HG03378 (cell line): Measurements from ENCODE around the gene DDR1.
"Not testable (repeated sequence)": the region's sequence is repeated elsewhere in the genome, so short reads cannot be mapped to it uniquely, and the experiment has no call there.

Source experiments
- ATAC-seq: cut with Tn5 transposase; IDR thresholded peaks from one replicate; pipeline ENCODE4 v1.9.1; 2021; ENCODE audit warnings: mild to moderate bottlenecking, moderate library complexity; ENCODE audit not compliant: unreplicated experiment

Gene DDR1

DNA sequence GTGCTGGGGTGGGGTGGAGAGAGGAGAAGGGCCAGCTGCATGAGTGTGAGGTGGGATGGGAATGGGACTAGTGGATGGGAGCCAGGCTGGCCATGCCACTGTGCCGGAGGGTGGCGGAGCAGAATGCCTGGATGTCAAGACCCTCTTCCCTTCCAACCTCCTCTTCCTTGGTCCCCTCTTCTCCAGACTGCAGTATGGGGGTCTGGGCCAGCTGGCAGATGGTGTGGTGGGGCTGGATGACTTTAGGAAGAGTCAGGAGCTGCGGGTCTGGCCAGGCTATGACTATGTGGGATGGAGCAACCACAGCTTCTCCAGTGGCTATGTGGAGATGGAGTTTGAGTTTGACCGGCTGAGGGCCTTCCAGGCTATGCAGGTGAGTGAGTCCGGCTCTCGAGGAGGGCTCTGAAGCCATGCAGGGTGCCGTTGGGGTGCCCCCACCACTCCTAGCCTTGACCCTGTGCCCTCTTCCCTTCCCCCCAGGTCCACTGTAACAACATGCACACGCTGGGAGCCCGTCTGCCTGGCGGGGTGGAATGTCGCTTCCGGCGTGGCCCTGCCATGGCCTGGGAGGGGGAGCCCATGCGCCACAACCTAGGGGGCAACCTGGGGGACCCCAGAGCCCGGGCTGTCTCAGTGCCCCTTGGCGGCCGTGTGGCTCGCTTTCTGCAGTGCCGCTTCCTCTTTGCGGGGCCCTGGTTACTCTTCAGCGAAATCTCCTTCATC lies 7.7 kb downstream of the DDR1 start:
- ATAC-seq: no peak

DNA sequence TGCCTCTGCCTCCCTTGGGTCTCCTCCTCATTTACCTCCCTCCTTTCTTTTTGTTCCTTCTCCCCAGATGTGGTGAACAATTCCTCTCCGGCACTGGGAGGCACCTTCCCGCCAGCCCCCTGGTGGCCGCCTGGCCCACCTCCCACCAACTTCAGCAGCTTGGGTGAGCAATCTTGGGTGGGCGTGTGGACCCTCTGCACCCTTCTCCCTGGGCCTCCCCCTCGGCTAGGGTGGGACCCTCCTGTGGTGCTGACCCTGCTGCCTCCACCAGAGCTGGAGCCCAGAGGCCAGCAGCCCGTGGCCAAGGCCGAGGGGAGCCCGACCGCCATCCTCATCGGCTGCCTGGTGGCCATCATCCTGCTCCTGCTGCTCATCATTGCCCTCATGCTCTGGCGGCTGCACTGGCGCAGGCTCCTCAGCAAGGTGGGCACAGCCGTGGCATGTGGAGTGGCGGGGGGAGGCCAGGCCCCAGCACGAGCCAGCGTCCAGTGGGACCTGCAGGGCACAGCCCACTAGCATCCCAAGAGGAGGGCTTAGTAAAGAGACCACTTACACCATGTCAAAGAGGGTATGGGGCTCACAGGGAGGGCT lies 8.8 kb downstream of the DDR1 start:
- ATAC-seq: no peak

DNA sequence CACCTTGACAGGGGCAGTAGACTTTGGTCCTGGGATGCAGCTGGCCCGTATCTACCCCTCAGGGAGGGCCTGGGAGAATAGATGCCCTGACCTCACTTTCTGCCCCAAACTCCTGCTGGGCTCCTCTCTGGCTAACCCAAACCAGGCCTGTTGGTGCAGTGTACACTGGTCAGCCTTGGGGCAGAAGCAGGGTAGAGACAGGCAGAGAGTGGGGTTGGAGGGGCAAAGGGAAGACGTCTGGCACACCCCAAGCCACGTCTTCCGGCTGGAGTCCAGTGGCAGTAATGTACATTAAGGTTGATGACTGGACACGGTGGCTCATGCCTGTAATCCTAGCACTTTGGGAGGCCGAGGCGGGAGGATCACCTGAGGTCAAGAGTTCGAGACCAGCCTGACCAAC lies 9.3 kb downstream of the DDR1 start:
- ATAC-seq: no peak

DNA sequence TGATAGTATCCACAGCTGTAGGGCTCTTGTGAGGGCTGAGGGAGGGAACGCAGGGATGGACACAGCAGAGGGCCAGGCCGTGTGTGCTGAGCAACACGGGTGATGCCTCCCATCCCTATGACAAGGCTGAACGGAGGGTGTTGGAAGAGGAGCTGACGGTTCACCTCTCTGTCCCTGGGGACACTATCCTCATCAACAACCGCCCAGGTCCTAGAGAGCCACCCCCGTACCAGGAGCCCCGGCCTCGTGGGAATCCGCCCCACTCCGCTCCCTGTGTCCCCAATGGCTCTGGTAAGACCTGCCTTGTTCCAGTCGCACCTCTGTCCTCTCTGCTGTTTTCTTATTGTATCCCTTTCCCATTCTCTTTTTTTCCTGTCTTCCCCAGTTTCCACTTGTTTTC lies 10.1 kb downstream of the DDR1 start:
- no peak for ATAC-seq

DNA sequence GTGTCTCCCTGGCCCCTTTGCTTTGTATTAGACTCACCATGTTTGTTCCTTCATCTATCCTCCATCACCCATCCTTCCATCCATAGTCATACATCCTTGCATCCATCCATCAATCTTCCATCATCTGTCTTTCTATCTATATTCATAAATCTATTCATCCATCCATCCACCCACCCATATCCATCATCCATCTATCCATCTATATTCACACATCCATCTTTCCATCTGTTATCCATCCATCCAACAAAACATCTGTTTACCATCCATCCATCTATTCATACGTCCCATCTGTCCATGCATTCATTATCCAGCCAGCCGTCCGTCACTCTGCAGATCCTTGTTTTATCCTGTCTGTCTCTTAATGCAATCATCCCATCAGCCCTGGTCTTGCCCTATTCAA lies 10.6 kb downstream of the DDR1 start:
- ATAC-seq: no peak

DNA sequence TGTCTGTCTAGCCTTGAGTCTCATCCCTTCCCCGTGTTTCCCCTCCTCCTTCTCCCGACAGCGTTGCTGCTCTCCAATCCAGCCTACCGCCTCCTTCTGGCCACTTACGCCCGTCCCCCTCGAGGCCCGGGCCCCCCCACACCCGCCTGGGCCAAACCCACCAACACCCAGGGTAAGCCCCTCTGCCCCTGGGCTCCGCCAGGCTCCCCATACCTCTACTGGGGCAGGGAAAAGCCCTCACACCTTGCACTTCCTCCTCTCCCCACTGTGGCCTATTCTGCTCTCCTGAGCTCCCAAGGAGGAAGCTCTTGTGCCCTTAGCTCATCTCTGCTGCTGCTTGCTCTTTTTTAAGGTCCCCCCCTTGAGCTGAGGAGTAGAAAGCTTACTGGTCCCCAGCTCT lies 11.0 kb downstream of the DDR1 start:
- no peak for ATAC-seq

DNA sequence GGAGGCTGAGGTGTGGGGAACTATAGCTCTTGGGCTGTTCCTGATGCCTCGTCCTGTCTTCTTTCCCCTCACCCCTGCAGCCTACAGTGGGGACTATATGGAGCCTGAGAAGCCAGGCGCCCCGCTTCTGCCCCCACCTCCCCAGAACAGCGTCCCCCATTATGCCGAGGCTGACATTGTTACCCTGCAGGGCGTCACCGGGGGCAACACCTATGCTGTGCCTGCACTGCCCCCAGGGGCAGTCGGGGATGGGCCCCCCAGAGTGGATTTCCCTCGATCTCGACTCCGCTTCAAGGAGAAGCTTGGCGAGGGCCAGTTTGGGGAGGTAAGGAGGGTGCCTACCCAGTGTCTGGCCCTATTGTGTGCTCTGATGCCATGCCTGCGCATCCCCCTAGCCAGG lies 12.2 kb downstream of the DDR1 start:
- ATAC-seq: no peak

DNA sequence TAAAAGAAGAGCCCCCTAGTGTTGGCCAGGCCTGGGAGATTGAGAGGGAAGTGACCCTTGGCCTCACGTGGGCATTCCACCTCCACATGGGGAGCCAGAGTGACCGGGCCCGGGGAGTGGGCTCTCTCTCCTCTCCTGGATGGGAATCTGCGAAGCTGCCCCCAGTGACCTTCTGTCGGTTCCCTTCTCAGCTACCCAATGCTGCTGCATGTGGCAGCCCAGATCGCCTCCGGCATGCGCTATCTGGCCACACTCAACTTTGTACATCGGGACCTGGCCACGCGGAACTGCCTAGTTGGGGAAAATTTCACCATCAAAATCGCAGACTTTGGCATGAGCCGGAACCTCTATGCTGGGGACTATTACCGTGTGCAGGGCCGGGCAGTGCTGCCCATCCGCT lies 13.6 kb downstream of the DDR1 start:
- ATAC-seq: no peak

DNA sequence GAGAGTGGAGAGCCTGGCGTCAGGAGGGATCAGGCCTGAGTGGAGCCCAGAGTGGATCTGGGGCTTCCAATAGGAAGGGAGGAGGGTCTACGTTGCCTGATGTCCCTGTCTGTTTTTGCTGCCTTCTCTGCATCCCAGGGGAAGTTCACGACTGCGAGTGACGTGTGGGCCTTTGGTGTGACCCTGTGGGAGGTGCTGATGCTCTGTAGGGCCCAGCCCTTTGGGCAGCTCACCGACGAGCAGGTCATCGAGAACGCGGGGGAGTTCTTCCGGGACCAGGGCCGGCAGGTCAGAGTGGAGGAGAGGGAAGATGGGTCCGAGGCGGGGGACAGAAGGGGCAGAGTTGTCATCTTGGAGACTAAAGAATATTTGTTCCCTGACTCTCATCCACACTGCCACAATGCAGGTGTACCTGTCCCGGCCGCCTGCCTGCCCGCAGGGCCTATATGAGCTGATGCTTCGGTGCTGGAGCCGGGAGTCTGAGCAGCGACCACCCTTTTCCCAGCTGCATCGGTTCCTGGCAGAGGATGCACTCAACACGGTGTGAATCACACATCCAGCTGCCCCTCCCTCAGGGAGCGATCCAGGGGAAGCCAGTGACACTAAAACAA lies 14.5 kb downstream of the DDR1 start:
- no peak for ATAC-seq

DNA sequence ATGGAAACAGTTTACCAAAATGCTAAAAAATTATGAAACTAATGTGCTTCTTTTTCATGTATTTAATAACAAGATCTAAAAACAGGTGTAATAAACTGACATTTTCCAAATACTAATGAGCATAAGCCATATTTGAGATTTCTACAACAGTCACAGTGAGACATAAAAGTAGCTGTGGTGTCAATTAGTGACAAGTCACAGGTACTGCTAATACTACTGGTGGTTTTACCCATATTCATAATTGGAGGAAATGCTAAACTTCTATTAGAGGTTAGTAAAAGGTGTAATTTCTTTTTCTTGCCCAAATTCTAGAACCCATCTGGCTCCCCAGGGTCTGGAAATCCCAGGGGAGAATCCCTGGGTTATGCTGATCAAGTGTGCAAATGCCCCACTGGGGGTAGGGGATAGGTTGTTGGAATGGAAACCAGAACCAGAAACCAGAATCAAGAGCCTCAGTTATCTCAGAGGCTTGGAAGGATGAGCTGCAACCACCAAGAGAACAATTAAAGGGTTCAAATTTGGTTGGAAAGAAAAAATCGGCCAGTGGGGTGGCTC lies 16.6 kb downstream of the DDR1 start:
- ATAC-seq: no peak

DNA sequence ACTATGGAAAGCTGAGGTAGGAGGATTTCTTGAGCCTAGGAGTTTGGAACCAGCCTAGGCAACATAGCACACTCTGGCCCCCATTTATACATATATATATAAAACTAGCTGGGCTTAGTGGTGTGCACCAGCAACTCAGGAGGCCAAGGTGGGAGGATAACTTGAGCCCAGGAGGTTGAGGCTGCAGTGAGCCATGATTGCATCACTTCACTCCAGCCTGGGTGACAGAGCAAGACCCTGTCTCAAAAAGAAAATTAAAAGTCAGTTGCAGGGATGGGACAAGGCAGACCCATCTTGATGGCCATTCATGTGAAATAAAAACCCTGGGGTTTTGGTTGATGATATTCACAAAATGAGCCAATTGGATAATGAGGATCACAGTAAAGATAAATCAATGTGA lies 17.1 kb downstream of the DDR1 start:
- ATAC-seq: no peak

DNA sequence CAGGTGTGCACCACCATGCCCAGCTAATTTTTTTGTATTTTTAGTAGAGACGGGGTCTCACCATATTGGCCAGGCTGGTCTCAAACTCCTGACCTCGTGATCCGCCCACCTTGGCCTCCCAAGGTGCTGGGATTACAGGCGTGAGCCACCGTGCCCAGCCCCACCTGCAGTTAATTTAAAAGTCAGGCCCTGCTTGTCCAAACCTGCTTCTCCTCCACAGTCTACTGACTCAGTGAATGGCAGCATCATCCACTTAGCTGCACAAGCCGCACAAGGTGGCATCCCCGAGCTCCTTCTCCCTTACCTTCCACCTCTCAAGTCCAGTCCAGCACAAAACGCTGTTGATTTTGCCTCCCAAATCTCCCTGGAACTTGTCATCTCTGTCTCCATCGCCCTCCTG lies 17.9 kb downstream of the DDR1 start:
- not testable (repeated sequence) for ATAC-seq

DNA sequence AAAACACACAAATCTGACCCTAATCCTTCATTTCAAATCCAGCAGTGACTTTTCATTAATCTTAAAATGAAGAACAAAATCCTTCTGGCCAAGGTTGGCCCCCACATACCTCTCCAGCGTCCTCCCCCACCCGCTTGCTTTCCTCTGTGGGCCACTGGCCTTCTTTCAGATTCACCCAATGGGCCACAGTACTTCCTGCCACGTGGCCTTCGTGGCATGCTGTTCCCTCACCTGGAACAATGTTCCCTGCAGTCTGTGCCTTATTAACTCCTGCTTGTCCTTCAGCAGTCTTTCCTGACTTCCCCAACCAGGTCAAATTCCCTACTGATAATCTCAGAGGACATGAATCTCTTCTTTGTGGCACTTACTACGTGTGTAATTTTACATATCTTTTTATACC lies 18.4 kb downstream of the DDR1 start:
- no peak for ATAC-seq

DNA sequence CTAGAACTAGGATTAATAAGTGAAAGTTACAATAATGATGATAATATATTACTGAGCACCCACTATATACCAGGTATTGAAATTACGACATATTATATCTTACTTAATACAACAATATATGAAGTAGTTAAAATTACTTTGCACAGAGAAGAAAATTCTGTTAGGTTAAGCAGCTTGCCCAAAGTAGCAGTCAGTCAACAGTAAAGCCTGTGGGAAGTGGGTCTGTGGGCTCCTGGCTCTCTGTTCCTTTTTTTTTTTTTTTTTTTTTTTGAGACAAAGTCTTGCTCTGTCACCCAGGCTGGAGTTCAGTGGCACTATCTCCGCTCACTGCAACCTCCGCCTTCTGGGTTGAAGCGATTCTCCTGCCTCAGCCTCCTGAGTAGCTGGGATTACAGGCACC lies 18.9 kb downstream of the DDR1 start:
- ATAC-seq: no peak

DNA sequence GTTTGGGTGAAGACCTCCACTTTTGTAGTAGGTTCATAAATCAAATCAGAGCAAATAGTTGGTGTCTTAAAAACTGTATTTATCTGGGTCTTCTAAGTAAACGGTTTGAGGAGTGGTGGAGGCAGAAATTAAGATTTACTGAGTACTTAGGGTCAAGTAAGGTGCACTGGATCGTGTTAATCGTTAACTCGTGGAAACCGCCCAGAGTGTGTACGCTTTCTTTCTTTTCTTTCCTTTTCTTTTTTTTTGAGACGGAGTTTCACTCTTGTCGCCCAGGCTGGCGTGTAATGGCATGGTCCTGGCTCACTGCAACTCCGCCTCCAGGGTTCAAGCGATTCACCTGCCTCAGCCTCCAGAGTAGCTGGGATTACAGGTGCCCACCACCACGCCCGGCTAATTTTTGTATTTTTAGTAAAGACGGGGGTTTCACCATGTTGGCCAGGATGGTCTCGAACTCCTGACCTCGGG lies 23.0 kb downstream of the DDR1 start:
- not testable (repeated sequence) for ATAC-seq

DNA sequence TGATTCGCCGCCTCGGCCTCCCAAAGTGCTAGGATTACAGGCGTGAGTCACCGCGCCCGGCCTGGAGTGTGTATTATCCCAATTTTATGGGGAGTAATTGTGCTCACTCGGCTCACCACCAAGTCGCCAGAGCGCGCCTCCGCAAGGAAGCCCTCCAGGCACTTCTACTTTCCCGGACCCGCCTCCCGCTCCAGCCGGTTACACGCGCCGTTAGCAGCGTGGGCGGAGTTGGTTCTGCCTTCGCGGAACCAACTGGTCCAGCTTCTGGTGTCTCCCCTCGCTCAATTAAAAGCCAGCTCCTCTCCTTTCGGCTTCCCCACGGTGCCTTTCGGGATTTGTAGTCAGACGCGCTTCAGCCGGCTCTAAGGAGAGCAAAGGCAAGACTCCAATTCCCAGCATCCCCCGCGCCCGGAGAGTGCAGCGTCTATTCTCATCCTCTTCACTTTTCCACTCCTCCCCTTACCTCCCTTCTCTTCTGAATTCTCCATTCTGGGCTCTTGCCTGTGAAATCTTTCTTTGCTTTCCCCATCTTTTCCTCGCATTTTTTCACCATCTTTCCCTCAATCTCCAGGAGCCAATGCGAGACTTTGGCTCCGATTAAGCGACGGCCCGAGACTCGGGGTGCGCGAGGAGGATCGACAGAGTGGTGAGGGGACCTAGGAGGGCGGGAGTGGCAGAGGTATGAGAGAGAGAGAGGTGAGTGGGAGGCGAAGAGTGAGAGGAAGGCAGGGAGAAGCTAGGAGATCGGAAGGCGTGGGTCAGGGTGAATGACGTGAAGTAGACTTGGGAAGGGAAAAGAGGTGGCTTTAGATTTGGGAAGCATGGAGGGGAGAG lies 23.7 kb downstream of the DDR1 start, which contains the start of gene GTF2H4:
GTF2H4 (plus strand) TSS at position 450 of the 834 bp plus-strand sequence.
- ATAC-seq: peak; percentile 92

DNA sequence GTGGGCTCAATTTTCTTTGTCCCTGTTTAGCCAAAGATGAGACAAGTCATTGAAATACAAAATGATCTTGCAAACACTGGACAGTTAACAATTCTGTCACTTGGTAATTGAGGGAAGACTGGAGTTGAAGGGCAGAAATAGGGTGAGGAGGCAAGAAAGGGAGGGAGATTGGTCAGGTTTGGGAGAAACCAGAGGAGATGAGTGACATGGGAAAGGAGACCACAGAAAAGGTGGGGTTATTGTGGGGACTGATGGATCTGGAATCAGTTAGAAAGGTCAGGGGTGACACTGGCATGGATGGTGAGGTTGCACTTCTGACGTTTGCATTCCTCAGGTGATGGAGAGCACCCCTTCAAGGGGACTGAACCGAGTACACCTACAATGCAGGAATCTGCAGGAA lies 24.4 kb downstream of the DDR1 start:
- ATAC-seq: no peak

DNA sequence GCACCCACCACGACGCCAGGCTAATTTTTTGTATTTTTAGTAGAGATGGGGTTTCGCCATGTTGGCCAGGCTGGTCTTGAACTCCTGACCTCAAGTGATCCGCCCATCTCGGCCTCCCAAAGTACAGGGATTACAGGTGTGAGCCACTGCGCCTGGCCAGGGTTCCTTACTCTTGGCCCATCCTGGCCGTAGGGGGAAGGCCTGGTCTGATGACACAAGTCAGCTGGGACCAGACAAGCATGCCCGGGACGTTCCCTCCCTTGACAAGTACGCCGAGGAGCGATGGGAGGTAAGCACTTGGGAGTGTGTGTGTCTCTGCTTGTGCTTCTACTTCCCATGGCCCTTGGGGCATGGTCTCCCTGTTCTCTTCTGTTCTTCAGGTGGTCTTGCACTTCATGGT lies 26.2 kb downstream of the DDR1 start:
- ATAC-seq: not testable (repeated sequence)

DNA sequence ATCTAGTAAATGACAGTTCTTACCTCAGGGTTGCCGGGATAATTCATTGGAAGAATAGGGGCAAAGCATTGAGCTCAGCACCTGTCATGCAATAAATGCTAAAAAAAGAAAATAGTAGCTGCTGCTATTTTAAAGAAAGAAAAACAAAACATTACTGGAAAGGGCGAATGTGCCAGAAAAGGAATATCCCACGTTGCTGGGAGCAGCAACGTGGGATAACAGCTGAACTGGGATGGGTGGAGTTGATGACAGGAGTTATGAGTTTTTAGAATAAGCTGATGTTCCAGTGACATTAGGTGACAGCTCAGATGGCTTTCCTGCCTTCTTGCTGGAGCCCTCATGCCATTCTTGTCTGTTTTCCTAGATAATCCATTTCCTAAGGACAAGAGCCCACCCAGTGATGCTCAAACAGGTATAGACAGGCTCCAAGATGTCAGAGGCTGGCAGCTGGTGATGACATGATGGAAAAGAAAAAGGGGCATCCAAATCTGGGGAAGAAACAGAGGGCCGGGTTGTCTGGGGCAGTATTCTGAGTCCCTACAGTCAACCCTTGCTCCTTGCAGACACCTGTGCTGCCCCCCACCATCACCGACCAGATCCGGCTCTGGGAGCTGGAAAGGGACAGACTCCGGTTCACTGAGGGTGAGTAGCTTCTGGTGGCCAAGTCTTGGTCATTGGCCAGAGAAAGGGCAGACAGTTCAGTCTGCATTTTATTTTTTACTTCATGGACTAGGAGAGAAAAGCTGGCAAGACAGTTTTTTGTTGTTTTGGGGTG lies 28.6 kb downstream of the DDR1 start:
- ATAC-seq: no peak

DNA sequence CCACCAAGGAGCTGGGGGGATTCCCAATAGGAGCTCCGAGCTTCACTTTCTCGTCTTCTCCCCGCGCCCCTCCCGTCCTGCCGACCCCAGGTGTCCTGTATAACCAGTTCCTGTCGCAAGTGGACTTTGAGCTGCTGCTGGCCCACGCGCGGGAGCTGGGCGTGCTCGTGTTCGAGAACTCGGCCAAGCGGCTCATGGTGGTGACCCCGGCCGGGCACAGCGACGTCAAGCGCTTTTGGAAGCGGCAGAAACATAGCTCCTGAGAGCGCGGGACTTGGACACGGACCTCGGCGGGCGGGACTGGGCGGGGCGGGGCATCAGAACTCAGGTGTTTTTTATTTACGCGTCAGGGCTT lies 29.4 kb downstream of the DDR1 start:
- no peak for ATAC-seq
